SH-SY5Y (cell line): Measurements from ENCODE around the gene MRLN.

Source experiments
- GATA2 ChIP-seq: IDR thresholded peaks from 2 replicates; pipeline ENCODE4 v1.6.1; 2011; ENCODE audit warnings: mild to moderate bottlenecking, low read depth, low read length
- GATA3 ChIP-seq: IDR thresholded peaks from 2 replicates; pipeline ENCODE4 v1.6.1; 2011; ENCODE audit warnings: low read depth, mild to moderate bottlenecking, low read length, moderate library complexity

GRCh38 chr10:59719374-59719773 is 33.9 kb downstream of the MRLN start:
- TF ChIP-seq GATA3 (no peak), GATA2 (no peak)
